ENCODE data around the gene SERPINA3. TPM values are rescaled to one million over a fixed set of nuclear protein-coding genes. Genes with fewer than 3 reads are reported as not detected.

SERPINA3 gene
- total RNA-seq, 1 experiment from 2014 or later, result 3.5 TPM

DNA sequence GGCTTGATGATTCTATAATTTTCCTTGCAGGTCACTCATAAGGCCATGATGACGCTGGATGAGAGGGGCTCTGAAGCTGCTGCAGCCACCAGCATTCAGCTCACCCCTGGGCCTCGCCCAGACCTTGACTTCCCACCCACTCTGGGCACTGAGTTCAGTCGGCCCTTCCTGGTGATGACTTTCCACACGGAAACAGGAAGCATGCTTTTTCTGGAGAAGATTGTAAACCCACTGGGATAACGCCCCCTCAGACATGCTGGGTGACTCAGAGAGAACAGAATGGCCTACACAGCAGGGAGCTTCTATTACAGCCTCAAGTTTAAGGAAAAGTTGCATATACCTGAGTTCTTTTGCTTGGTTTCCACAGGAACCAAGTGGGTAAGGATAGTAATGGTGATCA, 34.3 kb downstream of the SERPINA3 start:
- Mint-ChIP-seq H3K36me3 (no peaks in the 10 kb centered on the region; the same call in none of the 2 replicates), H3K4me3 (no peak overlapping the region)
- POLR2A ChIA-PET, result no interaction called here
- no peak for TF ChIP-seq ETV6 (CRISPR knock-in tag; IDR thresholded peaks at IDR 0.05)
- TF ChIP-seq, protein P1, sequence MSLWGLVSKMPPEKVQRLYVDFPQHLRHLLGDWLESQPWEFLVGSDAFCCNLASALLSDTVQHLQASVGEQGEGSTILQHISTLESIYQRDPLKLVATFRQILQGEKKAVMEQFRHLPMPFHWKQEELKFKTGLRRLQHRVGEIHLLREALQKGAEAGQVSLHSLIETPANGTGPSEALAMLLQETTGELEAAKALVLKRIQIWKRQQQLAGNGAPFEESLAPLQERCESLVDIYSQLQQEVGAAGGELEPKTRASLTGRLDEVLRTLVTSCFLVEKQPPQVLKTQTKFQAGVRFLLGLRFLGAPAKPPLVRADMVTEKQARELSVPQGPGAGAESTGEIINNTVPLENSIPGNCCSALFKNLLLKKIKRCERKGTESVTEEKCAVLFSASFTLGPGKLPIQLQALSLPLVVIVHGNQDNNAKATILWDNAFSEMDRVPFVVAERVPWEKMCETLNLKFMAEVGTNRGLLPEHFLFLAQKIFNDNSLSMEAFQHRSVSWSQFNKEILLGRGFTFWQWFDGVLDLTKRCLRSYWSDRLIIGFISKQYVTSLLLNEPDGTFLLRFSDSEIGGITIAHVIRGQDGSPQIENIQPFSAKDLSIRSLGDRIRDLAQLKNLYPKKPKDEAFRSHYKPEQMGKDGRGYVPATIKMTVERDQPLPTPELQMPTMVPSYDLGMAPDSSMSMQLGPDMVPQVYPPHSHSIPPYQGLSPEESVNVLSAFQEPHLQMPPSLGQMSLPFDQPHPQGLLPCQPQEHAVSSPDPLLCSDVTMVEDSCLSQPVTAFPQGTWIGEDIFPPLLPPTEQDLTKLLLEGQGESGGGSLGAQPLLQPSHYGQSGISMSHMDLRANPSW (CRISPR knock-in tag; conservative IDR thresholded peaks at IDR 0.05; ENCODE audit: low read depth), result no peak
- TF ChIP-seq CREB1 (CRISPR knock-in tag; IDR thresholded peaks at IDR 0.05), result no peak
- TF ChIP-seq ZNF425 (CRISPR knock-in tag; conservative IDR thresholded peaks at IDR 0.05), result no peak
- TF ChIP-seq ATF6 (CRISPR knock-in tag; IDR thresholded peaks at IDR 0.05), result no peak
- TF ChIP-seq, protein P2, sequence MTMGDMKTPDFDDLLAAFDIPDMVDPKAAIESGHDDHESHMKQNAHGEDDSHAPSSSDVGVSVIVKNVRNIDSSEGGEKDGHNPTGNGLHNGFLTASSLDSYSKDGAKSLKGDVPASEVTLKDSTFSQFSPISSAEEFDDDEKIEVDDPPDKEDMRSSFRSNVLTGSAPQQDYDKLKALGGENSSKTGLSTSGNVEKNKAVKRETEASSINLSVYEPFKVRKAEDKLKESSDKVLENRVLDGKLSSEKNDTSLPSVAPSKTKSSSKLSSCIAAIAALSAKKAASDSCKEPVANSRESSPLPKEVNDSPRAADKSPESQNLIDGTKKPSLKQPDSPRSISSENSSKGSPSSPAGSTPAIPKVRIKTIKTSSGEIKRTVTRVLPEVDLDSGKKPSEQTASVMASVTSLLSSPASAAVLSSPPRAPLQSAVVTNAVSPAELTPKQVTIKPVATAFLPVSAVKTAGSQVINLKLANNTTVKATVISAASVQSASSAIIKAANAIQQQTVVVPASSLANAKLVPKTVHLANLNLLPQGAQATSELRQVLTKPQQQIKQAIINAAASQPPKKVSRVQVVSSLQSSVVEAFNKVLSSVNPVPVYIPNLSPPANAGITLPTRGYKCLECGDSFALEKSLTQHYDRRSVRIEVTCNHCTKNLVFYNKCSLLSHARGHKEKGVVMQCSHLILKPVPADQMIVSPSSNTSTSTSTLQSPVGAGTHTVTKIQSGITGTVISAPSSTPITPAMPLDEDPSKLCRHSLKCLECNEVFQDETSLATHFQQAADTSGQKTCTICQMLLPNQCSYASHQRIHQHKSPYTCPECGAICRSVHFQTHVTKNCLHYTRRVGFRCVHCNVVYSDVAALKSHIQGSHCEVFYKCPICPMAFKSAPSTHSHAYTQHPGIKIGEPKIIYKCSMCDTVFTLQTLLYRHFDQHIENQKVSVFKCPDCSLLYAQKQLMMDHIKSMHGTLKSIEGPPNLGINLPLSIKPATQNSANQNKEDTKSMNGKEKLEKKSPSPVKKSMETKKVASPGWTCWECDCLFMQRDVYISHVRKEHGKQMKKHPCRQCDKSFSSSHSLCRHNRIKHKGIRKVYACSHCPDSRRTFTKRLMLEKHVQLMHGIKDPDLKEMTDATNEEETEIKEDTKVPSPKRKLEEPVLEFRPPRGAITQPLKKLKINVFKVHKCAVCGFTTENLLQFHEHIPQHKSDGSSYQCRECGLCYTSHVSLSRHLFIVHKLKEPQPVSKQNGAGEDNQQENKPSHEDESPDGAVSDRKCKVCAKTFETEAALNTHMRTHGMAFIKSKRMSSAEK (CRISPR knock-in tag; IDR thresholded peaks at IDR 0.05; ENCODE audit: borderline replicate concordance), result no peak
- no peak for TF ChIP-seq ATF2 (CRISPR knock-in tag; IDR thresholded peaks at IDR 0.05; ENCODE audit: borderline replicate concordance, low read depth)
- TF ChIP-seq ZNF512 (CRISPR knock-in tag; IDR thresholded peaks at IDR 0.05; ENCODE audit: borderline replicate concordance), result no peak
- no peak for TF ChIP-seq ZNF219 (CRISPR knock-in tag; IDR thresholded peaks at IDR 0.05; ENCODE audit: borderline replicate concordance)
- TF ChIP-seq ZSCAN18 (CRISPR knock-in tag; IDR thresholded peaks at IDR 0.05), result no peak
- TF ChIP-seq ZNF263 (CRISPR knock-in tag; IDR thresholded peaks at IDR 0.05; ENCODE audit: low read depth), result no peak
- TF ChIP-seq ERG (CRISPR knock-in tag; IDR thresholded peaks at IDR 0.05), result no peak
- no peak for TF ChIP-seq ARID4B (CRISPR knock-in tag; IDR thresholded peaks at IDR 0.05; ENCODE audit: borderline replicate concordance)

More for the DNA sequence above, 34.3 kb downstream of the SERPINA3 start:
- ATAC-seq (no peak), DNase-seq (ENCODE audit: low spot score) (no peak)
- no peaks in the 10 kb centered on the region for H3K4me1 Mint-ChIP-seq
- H3K27ac Mint-ChIP-seq, result no peak overlapping the region
- H3K9me3 Mint-ChIP-seq, result peaks cover 15% of the 10 kb centered on the region; the same call in 1 of the 2 replicates
- CTCF ChIA-PET, result no interaction called here
- no peaks in the 10 kb centered on the region; the same call in 1 of the 2 replicates for H3K27me3 Mint-ChIP-seq (ENCODE audit: low read depth)
